Neural progenitor cell (in vitro differentiated cells): ENCODE data around the gene CLCN2.

Experiments
- CTCF ChIP-seq: fragments of 200-600 bp; sonication (generic); IDR thresholded peaks from 2 replicates; pipeline ENCODE4 v1.5.1; 2017; ENCODE audit warnings: antibody characterized with exemption, mild to moderate bottlenecking
- EZH2 ChIP-seq: fragments of 200-600 bp; sonication (generic); IDR thresholded peaks from 2 replicates; pipeline ENCODE4 v1.6.1; 2017; ENCODE audit warnings: antibody characterized with exemption, mild to moderate bottlenecking, moderate library complexity

DNA sequence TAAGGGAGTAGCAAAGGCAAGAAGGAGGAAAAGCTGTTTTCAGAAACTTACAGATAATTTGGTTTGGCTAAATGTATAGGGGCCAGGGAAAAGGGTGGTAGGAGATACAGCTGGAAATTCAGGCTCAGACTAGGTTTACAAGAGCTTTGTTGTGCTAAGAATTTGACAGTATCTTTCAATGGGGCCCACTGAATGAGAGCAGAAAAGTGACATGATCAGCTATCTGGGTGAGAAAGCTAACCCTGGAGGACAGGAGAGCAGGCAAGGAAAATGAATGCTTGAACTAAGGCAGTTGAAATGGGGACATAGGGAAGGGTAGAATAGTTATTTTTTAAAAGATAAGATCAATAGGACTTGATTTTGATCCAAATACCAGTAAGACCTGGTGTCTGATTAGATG is 49.8 kb downstream of the CLCN2 start:
- TF ChIP-seq CTCF = no peak
- no peak for TF ChIP-seq EZH2
